ENCODE results near the gene IKZF2.

The IKZF2 gene

GRCh38 chr2:213104092-213104902 lies 47.1 kb downstream of the IKZF2 start:
- in situ Hi-C loops (cut with HindIII; ENCODE audit: low sequenced_read_pairs): no loop called here

GRCh38 chr2:213101692-213102460 lies 49.5 kb downstream of the IKZF2 start:
- in situ Hi-C loops (cut with HindIII; ENCODE audit: low sequenced_read_pairs): no loop called here

- in situ Hi-C loops (cut with HindIII; ENCODE audit: low sequenced_read_pairs): no loop called here
These were observed 50.3 kb downstream of the IKZF2 start for GRCh38 chr2:213101109-213101508.

- in situ Hi-C loops (cut with HindIII; ENCODE audit: low sequenced_read_pairs): no loop called here
These were observed 52.8 kb downstream of the IKZF2 start for GRCh38 chr2:213098612-213099011.

GRCh38 chr2:213091765-213092164 lies 59.6 kb downstream of the IKZF2 start:
- in situ Hi-C loops (cut with HindIII; ENCODE audit: low sequenced_read_pairs): no loop called here

GRCh38 chr2:213090772-213091171 lies 60.6 kb downstream of the IKZF2 start:
- in situ Hi-C loops (cut with HindIII; ENCODE audit: low sequenced_read_pairs): no loop called here

- in situ Hi-C loops (cut with HindIII; ENCODE audit: low sequenced_read_pairs): no loop called here
These were observed 62.0 kb downstream of the IKZF2 start for GRCh38 chr2:213089438-213089837.

DNA sequence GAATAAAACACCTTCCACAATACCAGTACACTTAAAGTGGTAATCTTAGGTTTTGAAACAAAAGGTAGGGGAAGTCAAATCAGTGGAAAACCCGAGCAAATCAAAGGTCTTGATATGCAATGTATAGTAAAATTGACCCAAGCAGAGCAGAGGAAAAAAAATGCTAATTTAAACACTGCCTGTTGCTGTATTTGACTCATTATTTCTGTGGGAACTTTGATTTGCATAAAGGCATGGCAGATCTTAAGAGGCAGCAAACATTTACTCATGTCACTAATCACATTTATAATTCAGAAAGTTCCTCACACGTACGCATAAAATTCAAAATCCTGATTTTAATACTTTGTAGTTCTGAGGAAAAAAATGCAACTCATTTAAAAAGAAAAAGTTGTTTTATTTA lies 64.4 kb downstream of the IKZF2 start:
- in situ Hi-C loops (cut with HindIII; ENCODE audit: low sequenced_read_pairs): no loop called here

DNA sequence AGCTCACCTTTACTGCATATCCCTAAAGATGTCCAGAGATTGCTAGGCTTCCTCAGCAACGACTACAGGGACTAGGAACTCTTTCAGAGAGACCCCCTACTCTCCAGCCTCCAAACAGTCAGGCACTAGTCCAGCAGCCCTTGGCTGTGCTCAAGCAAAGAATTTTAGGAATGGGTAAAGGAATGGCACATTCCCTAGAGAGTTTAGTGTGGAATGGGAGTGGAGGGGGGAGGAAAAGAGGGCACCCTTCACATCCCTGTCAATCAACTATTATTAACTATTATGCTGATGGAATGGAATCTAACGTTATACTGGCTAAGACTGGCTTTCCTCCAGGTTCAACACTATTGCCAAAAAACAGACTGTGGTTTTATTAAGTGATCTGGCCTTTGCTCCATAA lies 64.8 kb downstream of the IKZF2 start:
- in situ Hi-C loops (cut with HindIII; ENCODE audit: low sequenced_read_pairs): no loop called here

DNA sequence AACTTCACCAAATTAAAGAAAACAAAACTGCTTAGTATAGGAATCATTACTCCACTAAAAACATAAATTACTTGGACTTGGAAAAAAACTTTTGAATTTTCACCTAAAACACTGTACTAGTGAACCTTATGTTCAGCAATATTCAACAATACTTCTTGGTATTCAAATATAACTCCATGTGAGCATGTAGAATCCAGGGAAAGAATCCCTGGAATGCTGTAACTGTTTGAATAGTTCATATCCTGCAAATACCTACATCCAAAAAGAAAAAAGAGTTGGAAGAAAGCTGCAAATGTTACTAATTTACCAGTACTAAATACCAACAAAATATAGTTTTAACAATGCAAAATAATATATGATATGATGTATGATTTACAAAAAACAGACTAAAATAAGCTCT lies 65.4 kb downstream of the IKZF2 start:
- in situ Hi-C loops (cut with HindIII; ENCODE audit: low sequenced_read_pairs): no loop called here

DNA sequence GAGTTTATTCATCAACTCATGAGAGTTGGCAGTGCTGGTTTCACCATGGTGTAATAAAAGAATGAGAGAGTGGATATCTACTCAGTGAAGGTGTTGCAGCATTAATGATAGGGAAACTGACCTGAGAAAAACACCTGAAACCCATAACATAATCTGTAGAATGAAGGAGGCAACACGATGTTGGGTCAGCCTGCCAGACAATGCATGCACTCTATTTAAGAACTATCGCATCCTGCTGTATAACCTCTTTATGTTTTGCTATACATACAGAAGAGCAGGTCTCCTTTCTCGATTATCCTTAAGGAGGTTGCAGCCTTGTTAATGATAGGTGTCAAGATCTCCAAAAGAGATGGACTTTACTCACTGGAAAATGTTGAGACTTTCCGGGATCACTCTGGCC lies 65.9 kb downstream of the IKZF2 start:
- in situ Hi-C loops (cut with HindIII; ENCODE audit: low sequenced_read_pairs): no loop called here

DNA sequence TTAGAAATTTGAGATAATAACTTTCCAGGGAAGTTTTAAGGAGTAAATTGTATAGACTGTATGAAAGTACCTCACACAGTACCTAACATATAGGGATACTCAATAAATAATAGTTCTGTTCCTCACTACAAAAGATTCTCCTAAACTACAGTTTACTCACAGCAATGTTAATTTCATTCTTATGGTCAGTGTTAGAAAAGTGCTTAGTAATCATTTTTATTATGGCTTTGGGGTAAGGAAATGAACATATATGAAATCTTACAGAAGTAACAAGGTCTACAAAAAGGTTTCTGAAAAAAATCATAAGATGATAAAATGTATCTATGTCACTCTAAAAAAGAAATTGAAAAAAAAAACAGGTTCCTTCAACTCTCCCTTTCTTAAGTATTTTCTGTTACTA lies 67.2 kb downstream of the IKZF2 start:
- in situ Hi-C loops (cut with HindIII; ENCODE audit: low sequenced_read_pairs): no loop called here

DNA sequence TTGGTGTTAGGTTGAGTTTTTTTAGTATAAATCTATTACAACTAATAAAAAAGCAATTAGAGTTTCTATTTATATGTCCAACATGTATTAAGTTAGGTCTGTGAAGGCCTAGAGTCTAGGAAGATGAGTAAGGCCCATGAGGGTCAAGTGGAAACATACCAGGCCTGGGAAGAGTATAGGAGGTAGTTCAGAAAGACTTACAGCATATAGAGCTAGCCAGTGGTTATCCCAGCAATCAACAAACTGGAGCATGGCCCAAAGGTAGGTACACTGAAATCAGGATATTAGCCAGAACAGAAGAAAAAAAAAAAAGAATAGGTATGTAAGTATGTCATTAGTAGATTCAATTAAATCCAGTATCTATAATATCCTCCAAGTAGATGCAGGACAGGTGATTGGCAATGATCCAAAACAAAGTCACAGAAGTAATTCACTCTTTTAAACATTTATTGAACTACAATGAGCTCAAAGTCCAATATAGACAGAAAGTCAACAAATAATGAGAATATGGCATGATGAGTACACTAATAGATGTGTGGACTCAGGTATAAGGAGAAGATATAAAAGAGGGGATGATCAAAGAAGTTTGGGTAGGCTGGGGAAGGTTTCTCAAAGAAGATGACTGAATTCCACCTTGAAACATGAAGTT lies 70.3 kb downstream of the IKZF2 start:
- in situ Hi-C loops (cut with HindIII; ENCODE audit: low sequenced_read_pairs): no loop called here

- in situ Hi-C loops (cut with HindIII; ENCODE audit: low sequenced_read_pairs): no loop called here
These were observed 71.7 kb downstream of the IKZF2 start for GRCh38 chr2:213079756-213080155.

GRCh38 chr2:213078686-213079085 lies 72.7 kb downstream of the IKZF2 start:
- in situ Hi-C loops (cut with HindIII; ENCODE audit: low sequenced_read_pairs): no loop called here

DNA sequence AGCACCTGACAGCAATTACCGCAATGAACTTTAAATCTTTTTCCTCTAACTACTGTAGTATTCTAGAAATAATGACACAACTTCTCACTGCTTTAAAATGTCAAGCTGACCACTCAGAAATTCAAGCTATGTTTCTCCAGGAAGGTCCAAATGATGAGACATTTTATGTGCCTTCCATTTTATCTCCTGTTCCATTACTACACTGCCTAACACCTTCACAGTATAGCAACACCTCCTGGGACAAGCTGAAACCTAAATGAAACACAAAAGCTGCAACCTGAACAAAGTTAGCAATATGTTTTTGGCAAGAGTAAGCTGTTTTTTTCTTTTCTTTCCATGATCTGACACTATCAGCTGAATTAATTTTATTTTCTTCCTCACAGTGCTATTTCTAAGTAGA lies 81.9 kb downstream of the IKZF2 start:
- in situ Hi-C loops (cut with HindIII; ENCODE audit: low sequenced_read_pairs): no loop called here

- in situ Hi-C loops (cut with HindIII; ENCODE audit: low sequenced_read_pairs): no loop called here
These were observed 82.6 kb downstream of the IKZF2 start for GRCh38 chr2:213068676-213069359.

DNA sequence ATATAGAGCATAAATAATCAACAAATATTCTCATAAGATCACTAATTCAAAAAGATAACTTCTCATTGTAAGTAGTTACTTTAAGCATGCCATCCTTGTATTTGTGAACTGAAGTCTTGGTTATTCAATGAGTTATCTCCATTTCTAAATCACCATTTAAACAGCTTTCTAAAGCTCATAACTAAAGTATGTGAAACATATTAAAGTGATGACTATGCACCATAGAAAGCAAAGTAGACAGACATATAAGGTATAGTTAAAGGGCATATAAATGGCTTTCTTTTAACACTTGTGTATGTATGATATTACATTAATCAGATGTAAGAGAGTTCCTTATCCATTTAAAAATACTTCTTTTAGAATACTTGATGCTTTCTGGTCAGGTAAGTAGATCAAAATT lies 83.5 kb downstream of the IKZF2 start:
- in situ Hi-C loops (cut with HindIII; ENCODE audit: low sequenced_read_pairs): no loop called here

DNA sequence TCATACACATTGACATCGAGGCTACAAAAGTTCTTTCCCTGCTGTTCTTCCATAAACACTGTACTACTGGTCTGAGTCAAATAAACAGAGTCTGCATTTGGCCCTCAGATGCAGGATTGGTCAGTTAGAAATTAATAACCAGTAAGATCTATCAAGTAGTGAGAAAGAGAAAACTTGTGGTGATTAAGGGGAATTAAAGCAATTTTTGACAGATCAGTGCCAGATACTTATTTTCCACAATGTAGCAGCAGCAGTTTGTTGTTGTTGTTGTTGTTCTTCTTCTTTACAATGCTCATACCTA lies 85.0 kb downstream of the IKZF2 start:
- in situ Hi-C loops (cut with HindIII; ENCODE audit: low sequenced_read_pairs): no loop called here

DNA sequence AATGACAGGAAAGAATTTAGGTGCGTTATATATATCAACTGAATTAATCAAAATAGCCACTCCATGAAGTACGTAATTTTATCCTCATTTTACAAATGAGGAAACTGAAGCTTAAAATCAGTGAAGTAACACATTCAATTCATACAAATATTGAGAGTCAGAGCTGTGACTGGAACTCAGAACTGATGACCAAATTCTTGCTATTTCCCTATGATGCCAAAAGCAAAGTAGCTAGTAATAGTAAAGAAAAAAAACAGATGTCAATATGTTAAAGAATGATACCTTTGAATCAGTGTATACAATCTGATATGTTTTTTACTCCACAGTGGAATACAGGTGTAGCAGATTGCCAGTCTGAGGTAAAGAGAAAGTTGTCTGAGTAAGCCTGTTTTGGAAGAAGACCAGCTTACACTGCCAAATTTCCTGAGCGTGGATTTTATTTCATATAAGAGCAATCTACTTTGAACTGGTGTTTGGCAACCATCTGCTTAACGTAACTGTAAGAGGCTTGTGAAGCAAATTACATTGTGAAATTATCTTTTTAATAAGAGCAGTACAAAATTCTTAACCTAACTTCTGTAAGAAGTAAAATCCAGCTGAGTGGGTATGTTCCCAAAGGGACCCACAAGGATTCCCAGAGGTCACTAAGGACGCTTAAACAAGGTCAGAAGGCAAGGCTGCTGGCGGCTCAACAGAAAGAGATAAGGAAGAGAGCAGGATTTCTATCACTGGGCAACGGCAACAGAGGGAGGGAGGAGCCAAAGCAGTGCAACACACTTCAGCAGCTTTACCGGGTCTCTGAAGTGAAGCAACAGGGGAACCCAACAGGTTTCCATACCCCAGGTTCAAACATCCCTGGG lies 85.6 kb downstream of the IKZF2 start:
- in situ Hi-C loops (cut with HindIII; ENCODE audit: low sequenced_read_pairs): no loop called here

DNA sequence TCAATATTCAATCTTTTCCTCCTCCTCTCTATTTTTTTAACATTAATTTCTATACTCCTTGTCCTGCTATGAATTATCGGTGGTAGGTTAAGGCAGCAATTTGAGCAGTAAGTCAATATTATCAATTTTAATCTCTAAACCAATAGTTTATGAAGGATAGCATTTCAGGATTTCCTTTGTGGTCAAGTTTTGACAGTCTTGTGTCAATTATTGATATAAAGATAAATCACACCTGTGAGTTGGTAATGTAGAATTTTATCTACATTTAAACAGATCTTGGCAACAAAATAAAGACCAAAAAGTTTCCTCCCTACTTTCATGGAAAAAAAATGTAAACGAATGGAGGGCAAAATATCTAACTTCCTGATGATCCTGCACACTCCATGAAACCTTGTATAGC lies 87.3 kb downstream of the IKZF2 start:
- in situ Hi-C loops (cut with HindIII; ENCODE audit: low sequenced_read_pairs): no loop called here
